Mucosa of rectum (tissue), 2 donors: ENCODE data around the gene TMOD2.

Experiments used
- H3K27ac ChIP-seq, 2 donors: one replicate each; pipeline ENCODE4 v1.7.0; 2013; ENCODE audit warnings: inconsistent platforms in 2 of 2, low read depth in 2 of 2, low read length in 2 of 2
- H3K27me3 ChIP-seq, 2 donors: one replicate each; pipeline ENCODE4 v1.7.0; 2013; ENCODE audit warnings: low read length in 2 of 2; ENCODE audit not compliant: control insufficient read depth in 2 of 2, insufficient read depth in 2 of 2
- H3K36me3 ChIP-seq, 2 donors: one replicate each; pipeline ENCODE4 v1.7.0; 2013; ENCODE audit warnings: low read length in 2 of 2; ENCODE audit not compliant: control insufficient read depth in 2 of 2, insufficient read depth in 2 of 2
- H3K4me1 ChIP-seq, 2 donors: one replicate each; pipeline ENCODE4 v1.7.0; 2013; ENCODE audit warnings: low read length in 2 of 2, mild to moderate bottlenecking in 1 of 2; ENCODE audit not compliant: control insufficient read depth in 2 of 2, insufficient read depth in 2 of 2
- H3K4me3 ChIP-seq, 2 donors: one replicate each; pipeline ENCODE4 v1.7.0; 2013; ENCODE audit warnings: low read length in 2 of 2
- H3K9ac ChIP-seq, 2 donors: one replicate each; pipeline ENCODE4 v1.7.0; 2013; ENCODE audit warnings: low read length in 2 of 2, low read depth in 1 of 2, mild to moderate bottlenecking in 1 of 2
- H3K9me3 ChIP-seq, 2 donors: one replicate each; pipeline ENCODE4 v1.7.0; 2013; ENCODE audit warnings: low read length in 2 of 2; ENCODE audit not compliant: control insufficient read depth in 2 of 2
- donor health status: healthy.
- donor health status: Normal muscosa, but diverticular disease.

The TMOD2 gene

GRCh38 chr15:51806123-51806522 lies 54.7 kb downstream of the TMOD2 start:
- H3K4me3 ChIP-seq = no peak overlapping the region

GRCh38 chr15:51809457-51809856 lies 58.1 kb downstream of the TMOD2 start:
- H3K9ac ChIP-seq = no peak overlapping the region
- H3K4me1 ChIP-seq = no peaks in the 10 kb centered on the region
- no peak overlapping the region for H3K4me3 ChIP-seq
- no peaks in the 10 kb centered on the region for H3K9me3 ChIP-seq
- no peak overlapping the region for H3K27ac ChIP-seq
- H3K27me3 ChIP-seq = no peaks in the 10 kb centered on the region
- no peaks in the 10 kb centered on the region for H3K36me3 ChIP-seq

More at GRCh38 chr15:51806123-51806522, 54.7 kb downstream of the TMOD2 start:
- no peak overlapping the region for H3K9ac ChIP-seq
- no peaks in the 10 kb centered on the region for H3K36me3 ChIP-seq
- no peak overlapping the region for H3K27ac ChIP-seq
- H3K4me1 ChIP-seq = no peaks in the 10 kb centered on the region
- no peaks in the 10 kb centered on the region for H3K27me3 ChIP-seq
- no peaks in the 10 kb centered on the region for H3K9me3 ChIP-seq

GRCh38 chr15:51812598-51812997 lies 61.2 kb downstream of the TMOD2 start:
- Histone ChIP-seq H3K36me3 (no peaks in the 10 kb centered on the region), H3K27me3 (no peaks in the 10 kb centered on the region), H3K4me1 (no peaks in the 10 kb centered on the region), H3K9ac (no peak overlapping the region), H3K27ac (no peak overlapping the region), H3K4me3 (no peak overlapping the region), H3K9me3 (no peaks in the 10 kb centered on the region)

GRCh38 chr15:51814606-51815005 lies 63.2 kb downstream of the TMOD2 start:
- Histone ChIP-seq H3K4me3 (no peak overlapping the region), H3K27ac (no peak overlapping the region), H3K36me3 (no peaks in the 10 kb centered on the region), H3K9ac (no peak overlapping the region), H3K27me3 (no peaks in the 10 kb centered on the region), H3K9me3 (no peaks in the 10 kb centered on the region), H3K4me1 (no peaks in the 10 kb centered on the region)

- Histone ChIP-seq H3K27me3 (no peaks in the 10 kb centered on the region), H3K27ac (no peak overlapping the region), H3K4me3 (no peak overlapping the region), H3K4me1 (no peaks in the 10 kb centered on the region), H3K36me3 (no peaks in the 10 kb centered on the region), H3K9me3 (peaks cover 3 to 6% of the 10 kb centered on the region in 2 donors), H3K9ac (no peak overlapping the region)
These were observed 65.2 kb downstream of the TMOD2 start for GRCh38 chr15:51816611-51817010.

- H3K9me3 ChIP-seq = peaks cover 3 to 6% of the 10 kb centered on the region in 2 donors
- H3K27me3 ChIP-seq = no peaks in the 10 kb centered on the region
These were observed 66.8 kb downstream of the TMOD2 start for GRCh38 chr15:51818150-51818549.

GRCh38 chr15:51825698-51826097 lies 74.3 kb downstream of the TMOD2 start:
- Histone ChIP-seq H3K36me3 (no peaks in the 10 kb centered on the region), H3K27ac (no peak overlapping the region)

More at GRCh38 chr15:51818150-51818549, 66.8 kb downstream of the TMOD2 start:
- no peak overlapping the region for H3K4me3 ChIP-seq
- no peak overlapping the region for H3K9ac ChIP-seq
- H3K4me1 ChIP-seq = no peaks in the 10 kb centered on the region
- H3K36me3 ChIP-seq = no peaks in the 10 kb centered on the region
- H3K27ac ChIP-seq = no peak overlapping the region

GRCh38 chr15:51828621-51829375 lies 77.4 kb downstream of the TMOD2 start:
- Histone ChIP-seq H3K9me3 (no peaks in the 10 kb centered on the region), H3K4me1 (peaks cover 9 to 11% of the 10 kb centered on the region in 2 donors), H3K9ac (no peak overlapping the region), H3K27me3 (no peaks in the 10 kb centered on the region), H3K36me3 (no peaks in the 10 kb centered on the region), H3K27ac (peak overlapping the region in 1 of 2 donors; percentile 96), H3K4me3 (peak overlapping the region; percentile 80 to 92)

More at GRCh38 chr15:51825698-51826097, 74.3 kb downstream of the TMOD2 start:
- H3K27me3 ChIP-seq = no peaks in the 10 kb centered on the region
- peaks cover 1 to 6% of the 10 kb centered on the region in 2 donors for H3K9me3 ChIP-seq
- no peak overlapping the region for H3K4me3 ChIP-seq
- H3K4me1 ChIP-seq = no peaks in the 10 kb centered on the region
- H3K9ac ChIP-seq = no peak overlapping the region

- Histone ChIP-seq H3K9me3 (no peaks in the 10 kb centered on the region), H3K4me1 (peaks cover 9 to 11% of the 10 kb centered on the region in 2 donors), H3K9ac (peak within 1 kb of the TSS; percentile 76 to 92), H3K27me3 (no peaks in the 10 kb centered on the region), H3K36me3 (no peaks in the 10 kb centered on the region), H3K27ac (peak within 1 kb of the TSS; percentile 94 to 96), H3K4me3 (peak within 1 kb of the TSS; percentile 80 to 92)
These were observed 78.2 kb downstream of the TMOD2 start, which contains the start of gene TMOD3 for GRCh38 chr15:51829376-51830275. Gene TMOD3 (plus strand): TSS chr15:51829653. CDS start chr15:51862885, 33,232 bp downstream.
